ENCODE measurements around the gene TBL1X.

The TBL1X gene

GRCh38 chrX:9643807-9644206 is 178.9 kb downstream of the TBL1X start:
- TF ChIP-seq POLR2AphosphoS5 (IDR thresholded peaks at IDR 0.05; ENCODE audit: low read depth, low read length), result no peak
- no peak for TF ChIP-seq SIN3A (IDR thresholded peaks at IDR 0.05; ENCODE audit: borderline replicate concordance, insufficient read depth, low read length)
- TF ChIP-seq REST (IDR thresholded peaks at IDR 0.05; ENCODE audit: insufficient read depth in 1 of 2, low read depth in 2 of 2, low read length in 2 of 2), result no peak
- no peak for TF ChIP-seq FOXP2 (optimal IDR thresholded peaks at IDR 0.05; ENCODE audit: borderline replicate concordance, extremely low read depth, extremely low read length, insufficient read depth)
- TF ChIP-seq TAF1 (IDR thresholded peaks at IDR 0.05; ENCODE audit: borderline replicate concordance, insufficient read depth, low read length), result no peak

DNA sequence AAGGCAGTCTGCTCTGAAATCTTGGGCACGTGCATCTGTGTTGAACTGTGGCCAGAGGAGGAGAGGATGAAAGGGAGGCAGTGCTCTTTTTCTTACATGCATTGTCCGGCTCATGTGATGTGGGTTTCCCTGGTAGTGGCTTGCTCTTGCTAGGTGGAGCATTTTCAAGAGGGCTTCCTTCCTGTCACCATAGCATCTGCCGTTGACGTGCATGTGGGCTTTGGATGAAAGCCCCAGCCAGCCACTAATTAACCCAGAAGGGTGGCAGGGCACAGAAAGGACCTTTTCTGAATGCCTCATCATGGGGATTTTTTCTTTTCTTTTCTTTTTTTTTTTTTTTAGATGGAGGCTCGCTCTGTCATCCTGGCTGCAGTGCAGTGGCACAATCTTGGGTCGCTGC is 179.5 kb downstream of the TBL1X start:
- TF ChIP-seq TAF1 (IDR thresholded peaks at IDR 0.05; ENCODE audit: borderline replicate concordance, insufficient read depth, low read length) (no peak), REST (IDR thresholded peaks at IDR 0.05; ENCODE audit: insufficient read depth in 1 of 2, low read depth in 2 of 2, low read length in 2 of 2) (no peak), SIN3A (IDR thresholded peaks at IDR 0.05; ENCODE audit: borderline replicate concordance, insufficient read depth, low read length) (no peak), POLR2AphosphoS5 (IDR thresholded peaks at IDR 0.05; ENCODE audit: low read depth, low read length) (no peak), FOXP2 (optimal IDR thresholded peaks at IDR 0.05; ENCODE audit: borderline replicate concordance, extremely low read depth, extremely low read length, insufficient read depth) (no peak)

GRCh38 chrX:9646471-9647224 is 181.8 kb downstream of the TBL1X start:
- TF ChIP-seq TAF1 (IDR thresholded peaks at IDR 0.05; ENCODE audit: borderline replicate concordance, insufficient read depth, low read length), result no peak

- TF ChIP-seq FOXP2 (optimal IDR thresholded peaks at IDR 0.05; ENCODE audit: borderline replicate concordance, extremely low read depth, extremely low read length, insufficient read depth) (no peak), POLR2AphosphoS5 (IDR thresholded peaks at IDR 0.05; ENCODE audit: low read depth, low read length) (no peak), REST (IDR thresholded peaks at IDR 0.05; ENCODE audit: insufficient read depth in 1 of 2, low read depth in 2 of 2, low read length in 2 of 2) (no peak), SIN3A (IDR thresholded peaks at IDR 0.05; ENCODE audit: borderline replicate concordance, insufficient read depth, low read length) (no peak), TAF1 (IDR thresholded peaks at IDR 0.05; ENCODE audit: borderline replicate concordance, insufficient read depth, low read length) (no peak)
Measured at GRCh38 chrX:9647431-9647830, 182.6 kb downstream of the TBL1X start.

GRCh38 chrX:9650091-9650490 is 185.2 kb downstream of the TBL1X start:
- TF ChIP-seq FOXP2 (optimal IDR thresholded peaks at IDR 0.05; ENCODE audit: borderline replicate concordance, extremely low read depth, extremely low read length, insufficient read depth) (no peak), REST (IDR thresholded peaks at IDR 0.05; ENCODE audit: insufficient read depth in 1 of 2, low read depth in 2 of 2, low read length in 2 of 2) (no peak), TAF1 (IDR thresholded peaks at IDR 0.05; ENCODE audit: borderline replicate concordance, insufficient read depth, low read length) (no peak), POLR2AphosphoS5 (IDR thresholded peaks at IDR 0.05; ENCODE audit: low read depth, low read length) (no peak), SIN3A (IDR thresholded peaks at IDR 0.05; ENCODE audit: borderline replicate concordance, insufficient read depth, low read length) (no peak)
